LoVo (cell line): Measurements from ENCODE around the gene C11orf52.

Source experiments
- DNase-seq: peaks from one replicate; pipeline ENCODE4 v3.0.0-alpha.2; 2016; ENCODE audit warnings: low spot score

C11orf52 gene

DNA sequence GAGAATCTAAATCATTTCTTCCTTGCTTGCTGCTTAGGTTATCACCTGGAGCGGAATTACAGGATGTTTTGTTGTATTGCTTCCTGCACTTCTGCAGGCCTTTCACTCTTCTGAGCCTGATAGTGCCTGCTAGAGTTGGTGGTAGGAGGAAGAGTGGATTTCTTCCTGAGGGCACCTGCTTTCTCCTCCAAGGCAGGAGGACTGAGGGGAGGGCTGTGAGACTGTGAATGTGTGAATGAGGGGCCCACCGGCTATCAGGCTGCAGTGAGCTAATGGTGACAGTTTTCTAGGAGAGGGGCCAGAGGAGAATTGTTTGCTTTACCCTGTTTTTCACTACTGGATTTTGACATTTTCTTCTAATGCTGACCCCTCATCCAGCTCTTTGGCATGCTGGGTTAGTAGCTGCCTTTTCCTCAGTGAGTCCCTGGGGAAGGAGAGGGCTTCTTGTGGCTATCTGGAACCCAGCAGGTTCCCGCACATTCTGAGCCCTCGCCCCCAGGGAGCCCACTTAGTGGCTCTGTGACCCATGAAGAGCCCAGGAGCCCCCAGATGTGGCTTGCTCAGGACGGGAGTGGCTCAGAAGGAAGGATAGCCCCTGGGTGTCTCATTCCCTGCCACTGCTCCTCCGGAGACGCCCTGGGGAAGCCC, 57.5 kb downstream of the C11orf52 start:
- DNase-seq = no peak
